ENCODE measurements around the gene PIGT. TPM values are rescaled to one million over a fixed set of nuclear protein-coding genes. Genes with fewer than 3 reads are reported as not detected.

Gene PIGT
- total and polyA plus RNA-seq, 10 of the 15 experiments (the other 5 are each of a cell fraction or from before 2014, with no cell fraction given), result 18.6 to 66.0 (median 35.3) TPM

DNA sequence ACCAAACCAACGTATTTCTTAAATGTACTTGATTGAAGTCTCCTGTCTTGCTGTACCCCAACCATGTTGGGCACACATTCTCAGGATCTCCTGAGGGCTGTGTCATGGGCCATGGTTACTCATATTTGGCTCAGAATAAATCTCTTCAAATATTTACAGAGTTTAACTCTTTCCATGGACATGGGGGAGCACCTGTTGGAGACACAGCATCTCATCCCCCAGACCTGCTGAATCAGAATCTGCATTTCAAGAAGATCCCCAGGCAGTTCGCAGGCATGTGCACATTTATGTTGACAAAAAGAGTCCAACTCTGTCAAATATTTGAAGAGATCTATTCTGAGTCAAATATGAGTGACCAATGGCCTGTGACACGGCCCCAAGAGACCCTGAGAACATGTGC lies 24.5 kb downstream of the PIGT start:
- no peak overlapping the region for H3K4me3 ChIP-seq
- no peak overlapping the region for H3K9ac ChIP-seq (ENCODE audit: control insufficient read depth, insufficient read depth, low read length)
- in situ Hi-C loops (cut with MboI) (no loop called here), intact Hi-C loops (cut with micrococcal nuclease; ENCODE audit: unreplicated experiment) (no loop called here)
- ChIA-PET RAD21 (ENCODE audit: unreplicated experiment) (interaction anchor here (0.7 to 7.1 kb wide), 2 partner anchors 9 to 73 kb away, joined by 3 to 394 read pairs; partner anchors contain the start of gene SYS1), CTCF (interaction anchor here (1.4 to 13.9 kb wide), 5 partner anchors 12 to 148 kb away, joined by 3 to 685 read pairs (median 86); partner anchors contain the start of gene SYS1), POLR2A (no interaction called here), SMC1A (ENCODE audit: uncharacterized antibody, unreplicated experiment) (interaction anchor here (1.0 to 10.5 kb wide), 3 partner anchors 25 to 119 kb away, joined by 3 to 440 read pairs (median 4); partner anchors contain the start of genes PIGT, SYS1 and TP53TG5)
- H3K36me3 ChIP-seq (ENCODE audit: control insufficient read depth in 2 of 2, insufficient read depth in 2 of 2, low read length in 1 of 2), result no peaks in the 10 kb centered on the region
- H3K4me1 ChIP-seq (ENCODE audit: control insufficient read depth, insufficient read depth, low read length), result peaks cover 3% of the 10 kb centered on the region
- TF ChIP-seq YBX1 (IDR thresholded peaks at IDR 0.05), result no peak
- no peak for TF ChIP-seq CHD1 (IDR thresholded peaks at IDR 0.05; ENCODE audit: low read depth, low read length)
- TF ChIP-seq, protein P1, sequence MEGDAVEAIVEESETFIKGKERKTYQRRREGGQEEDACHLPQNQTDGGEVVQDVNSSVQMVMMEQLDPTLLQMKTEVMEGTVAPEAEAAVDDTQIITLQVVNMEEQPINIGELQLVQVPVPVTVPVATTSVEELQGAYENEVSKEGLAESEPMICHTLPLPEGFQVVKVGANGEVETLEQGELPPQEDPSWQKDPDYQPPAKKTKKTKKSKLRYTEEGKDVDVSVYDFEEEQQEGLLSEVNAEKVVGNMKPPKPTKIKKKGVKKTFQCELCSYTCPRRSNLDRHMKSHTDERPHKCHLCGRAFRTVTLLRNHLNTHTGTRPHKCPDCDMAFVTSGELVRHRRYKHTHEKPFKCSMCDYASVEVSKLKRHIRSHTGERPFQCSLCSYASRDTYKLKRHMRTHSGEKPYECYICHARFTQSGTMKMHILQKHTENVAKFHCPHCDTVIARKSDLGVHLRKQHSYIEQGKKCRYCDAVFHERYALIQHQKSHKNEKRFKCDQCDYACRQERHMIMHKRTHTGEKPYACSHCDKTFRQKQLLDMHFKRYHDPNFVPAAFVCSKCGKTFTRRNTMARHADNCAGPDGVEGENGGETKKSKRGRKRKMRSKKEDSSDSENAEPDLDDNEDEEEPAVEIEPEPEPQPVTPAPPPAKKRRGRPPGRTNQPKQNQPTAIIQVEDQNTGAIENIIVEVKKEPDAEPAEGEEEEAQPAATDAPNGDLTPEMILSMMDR (IDR thresholded peaks at IDR 0.05 in 2 of 3, conservative IDR thresholded peaks at IDR 0.05 in 1 of 3; ENCODE audit: control insufficient read depth in 2 of 3, extremely low read depth in 1 of 3, insufficient read depth in 1 of 3, low read depth in 3 of 3, low read length in 3 of 3), result no peak
- TF ChIP-seq ZNF274 (IDR thresholded peaks at IDR 0.05; ENCODE audit: insufficient read depth, insufficient read length), result no peak
- TF ChIP-seq DPF2 (IDR thresholded peaks at IDR 0.05), result no peak
- TF ChIP-seq NRF1 (conservative IDR thresholded peaks at IDR 0.05; ENCODE audit: low read depth, low read length), result no peak
- TF ChIP-seq POLR2AphosphoS2 (IDR thresholded peaks at IDR 0.05; ENCODE audit: low read depth, low read length), result no peak
- no peak for TF ChIP-seq CEBPB (IDR thresholded peaks at IDR 0.05; ENCODE audit: borderline replicate concordance in 1 of 2, low read depth in 2 of 2, low read length in 2 of 2)
- TF ChIP-seq, protein P2, sequence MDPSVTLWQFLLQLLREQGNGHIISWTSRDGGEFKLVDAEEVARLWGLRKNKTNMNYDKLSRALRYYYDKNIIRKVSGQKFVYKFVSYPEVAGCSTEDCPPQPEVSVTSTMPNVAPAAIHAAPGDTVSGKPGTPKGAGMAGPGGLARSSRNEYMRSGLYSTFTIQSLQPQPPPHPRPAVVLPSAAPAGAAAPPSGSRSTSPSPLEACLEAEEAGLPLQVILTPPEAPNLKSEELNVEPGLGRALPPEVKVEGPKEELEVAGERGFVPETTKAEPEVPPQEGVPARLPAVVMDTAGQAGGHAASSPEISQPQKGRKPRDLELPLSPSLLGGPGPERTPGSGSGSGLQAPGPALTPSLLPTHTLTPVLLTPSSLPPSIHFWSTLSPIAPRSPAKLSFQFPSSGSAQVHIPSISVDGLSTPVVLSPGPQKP (IDR thresholded peaks at IDR 0.05; ENCODE audit: low read depth, low read length), result no peak
- TF ChIP-seq GATAD2B (conservative IDR thresholded peaks at IDR 0.05; ENCODE audit: low read depth), result no peak
- H3K4me2 ChIP-seq (ENCODE audit: control insufficient read depth, insufficient read depth), result no peak overlapping the region
- ATAC-seq (no peak), DNase-seq (ENCODE audit: low read depth, low spot score) (no peak), FAIRE-seq (no peak)
- H3K27me3 ChIP-seq (replicated peaks in 1 of 2; ENCODE audit: control insufficient read depth in 2 of 2, insufficient read depth in 2 of 2, low read length in 1 of 2), result no peaks in the 10 kb centered on the region; a peak in 2 of 4 replicates
- no peak overlapping the region for H2AFZ ChIP-seq (ENCODE audit: control insufficient read depth, low read depth, low read length)
- no peaks in the 10 kb centered on the region for H3K9me3 ChIP-seq (replicated peaks; ENCODE audit: control insufficient read depth, insufficient read depth, low read length)
- H3K27ac ChIP-seq (ENCODE audit: control insufficient read depth, insufficient read depth), result no peak overlapping the region
- no peaks in the 10 kb centered on the region for H3K79me2 ChIP-seq (ENCODE audit: control insufficient read depth, insufficient read depth, low read length)
- 30% methylated on average over 3 of the region's 3 CpGs for WGBS (ENCODE audit: insufficient coverage, insufficient replicate concordance, low lambda C conversion rate, missing lambda C conversion rate)
- BruUV-seq (replicated peaks), result no TSS peak
- H4K20me1 ChIP-seq (ENCODE audit: control insufficient read depth, insufficient read depth), result no peaks in the 10 kb centered on the region
